Chondrocyte (in vitro differentiated cells): ENCODE measurements around the gene TIE1. TPM values are rescaled to one million over a fixed set of nuclear protein-coding genes. Genes with fewer than 3 reads are reported as not detected.

Experiments
- DNase-seq: peaks from one replicate; pipeline ENCODE4 v3.0.0; 2021; ENCODE audit warnings: mixed read lengths, low spot score
- H3K27ac Mint-ChIP-seq: one replicate; pipeline ENCODE4 v1.8.0; 2021; ENCODE audit warnings: mild to moderate bottlenecking, moderate library complexity, mixed read lengths; ENCODE audit not compliant: unreplicated experiment
- H3K27me3 Mint-ChIP-seq: 2 replicates; pipeline ENCODE4 v1.8.0; 2021; ENCODE audit warnings: low read depth, mixed read lengths
- H3K36me3 Mint-ChIP-seq: 2 replicates; pipeline ENCODE4 v1.8.0; 2021; ENCODE audit warnings: low read depth, mixed read lengths
- H3K4me1 Mint-ChIP-seq: 2 replicates; pipeline ENCODE4 v1.8.0; 2021; ENCODE audit warnings: low read depth, mild to moderate bottlenecking, mixed read lengths
- H3K4me3 Mint-ChIP-seq: one replicate; pipeline ENCODE4 v1.8.0; 2021; ENCODE audit warnings: mild to moderate bottlenecking, moderate library complexity, mixed read lengths; ENCODE audit not compliant: unreplicated experiment
- H3K9me3 Mint-ChIP-seq: 2 replicates; pipeline ENCODE4 v1.8.0; 2021; ENCODE audit warnings: low read depth, mixed read lengths
- CTCF ChIP-seq: fragments of 200-600 bp; sonication (generic); IDR thresholded peaks from 2 replicates; pipeline ENCODE4 v1.5.0; 2021; ENCODE audit warnings: antibody characterized with exemption, mild to moderate bottlenecking, moderate library complexity
- total RNA-seq: library from RNA; stranded (reverse); gene quantifications from 3 replicates; pipeline ENCODE4 v1.2.1, GENCODE V29; 2021

Gene TIE1
- total RNA-seq, 1 donor from 2014 or later, result not detected

GRCh38 chr1:43305926-43306687, 5.3 kb downstream of the TIE1 start:
- H3K9me3 Mint-ChIP-seq, result no peaks in the 10 kb centered on the region
- H3K27me3 Mint-ChIP-seq, result peaks cover 3% of the 10 kb centered on the region
- TF ChIP-seq CTCF, result no peak
- no peak overlapping the region for H3K27ac Mint-ChIP-seq
- DNase-seq, result peak; percentile 46
- no peaks in the 10 kb centered on the region for H3K4me1 Mint-ChIP-seq
- H3K4me3 Mint-ChIP-seq, result no peak overlapping the region
- H3K36me3 Mint-ChIP-seq, result no peaks in the 10 kb centered on the region

GRCh38 chr1:43306688-43307457, 6.1 kb downstream of the TIE1 start:
- H3K4me3 Mint-ChIP-seq, result no peak overlapping the region
- DNase-seq, result peak; percentile 85
- H3K36me3 Mint-ChIP-seq, result no peaks in the 10 kb centered on the region
- no peaks in the 10 kb centered on the region for H3K9me3 Mint-ChIP-seq
- H3K4me1 Mint-ChIP-seq, result no peaks in the 10 kb centered on the region
- H3K27ac Mint-ChIP-seq, result no peak overlapping the region
- no peak for TF ChIP-seq CTCF
- H3K27me3 Mint-ChIP-seq, result peaks cover 3% of the 10 kb centered on the region

GRCh38 chr1:43307458-43308158, 6.8 kb downstream of the TIE1 start:
- Mint-ChIP-seq H3K4me1 (no peaks in the 10 kb centered on the region), H3K27me3 (peaks cover 3% of the 10 kb centered on the region), H3K36me3 (no peaks in the 10 kb centered on the region), H3K9me3 (no peaks in the 10 kb centered on the region), H3K27ac (no peak overlapping the region), H3K4me3 (no peak overlapping the region)
- no peak for TF ChIP-seq CTCF
- DNase-seq, result peak; percentile 72

GRCh38 chr1:43308635-43309404, 8.0 kb downstream of the TIE1 start:
- no peak for DNase-seq
- no peaks in the 10 kb centered on the region for H3K4me1 Mint-ChIP-seq
- no peak for TF ChIP-seq CTCF
- no peak overlapping the region for H3K4me3 Mint-ChIP-seq
- no peak overlapping the region for H3K27ac Mint-ChIP-seq
- peaks cover 3% of the 10 kb centered on the region for H3K27me3 Mint-ChIP-seq
- no peaks in the 10 kb centered on the region for H3K9me3 Mint-ChIP-seq
- no peaks in the 10 kb centered on the region for H3K36me3 Mint-ChIP-seq
